ENCODE data around the gene FUT2.
A peak's percentile ranks its signal among the peaks of the same experiment; 100 is the strongest.
"Not testable (repeated sequence)": the region's sequence is repeated elsewhere in the genome, so short reads cannot be mapped to it uniquely, and the experiment has no call there.

Gene FUT2

GRCh38 chr19:48695743-48696352 lies at the start of gene FUT2:
FUT2 (plus strand) TSS chr19:48695971; CDS start chr19:48702957, 6,986 bp downstream.
- DNase-seq = no peak

- peak; percentile 91 to 94 for DNase-seq
Observed at GRCh38 chr19:48646001-48646721, 49.6 kb upstream of the FUT2 start, which contains the start of gene CA11. CA11 (minus strand) TSS chr19:48646187; CDS start chr19:48645632, 555 bp downstream.

GRCh38 chr19:48646722-48647216 lies 49.0 kb upstream of the FUT2 start:
- no peak for DNase-seq

- DNase-seq = no peak
Observed at GRCh38 chr19:48648134-48648533, 47.6 kb upstream of the FUT2 start.

- no peak for DNase-seq
Observed at GRCh38 chr19:48650974-48651682, 44.6 kb upstream of the FUT2 start.

- DNase-seq = no peak
Observed at GRCh38 chr19:48651683-48652048, 44.1 kb upstream of the FUT2 start.

- no peak for DNase-seq
Observed at GRCh38 chr19:48654299-48655059, 41.3 kb upstream of the FUT2 start.

GRCh38 chr19:48656840-48657474 lies 38.8 kb upstream of the FUT2 start:
- DNase-seq = no peak

GRCh38 chr19:48657828-48658227 lies 37.9 kb upstream of the FUT2 start:
- not testable (repeated sequence) for DNase-seq

- no peak for DNase-seq
Observed at GRCh38 chr19:48658483-48658882, 37.3 kb upstream of the FUT2 start.

- no peak for DNase-seq
Observed at GRCh38 chr19:48659768-48660167, 36.0 kb upstream of the FUT2 start.

GRCh38 chr19:48660852-48661710 lies 34.7 kb upstream of the FUT2 start:
- peak; percentile 75 to 81 for DNase-seq

- no peak for DNase-seq
Observed at GRCh38 chr19:48661711-48662090, 34.1 kb upstream of the FUT2 start.

- DNase-seq = no peak
Observed at GRCh38 chr19:48663667-48664066, 32.1 kb upstream of the FUT2 start.

GRCh38 chr19:48664476-48664875 lies 31.3 kb upstream of the FUT2 start:
- no peak for DNase-seq

GRCh38 chr19:48665786-48666185 lies 30.0 kb upstream of the FUT2 start:
- no peak for DNase-seq

- DNase-seq = no peak
Observed at GRCh38 chr19:48668332-48668731, 27.4 kb upstream of the FUT2 start.

GRCh38 chr19:48668761-48669160 lies 27.0 kb upstream of the FUT2 start:
- DNase-seq = no peak

GRCh38 chr19:48669903-48670668 lies 25.7 kb upstream of the FUT2 start:
- DNase-seq = no peak

GRCh38 chr19:48670699-48671445 lies 24.9 kb upstream of the FUT2 start:
- no peak for DNase-seq
